DND-41 (cell line): Measurements from ENCODE around the gene NFATC3.
A peak's percentile ranks its signal among the peaks of the same experiment; 100 is the strongest.

Source experiments
- ATAC-seq: fragments of 200-7000 bp; cut with Tn5 transposase; 3 replicates; pipeline ENCODE4 v1.9.1; 2021; ENCODE audit warnings: low read depth; ENCODE audit not compliant: insufficient read depth
- DNase-seq: peaks from one replicate; pipeline ENCODE4 v3.0.0-alpha.2; 2020
- H2AFZ ChIP-seq: 2 replicates; pipeline ENCODE4 v1.6.0; 2012; ENCODE audit warnings: low read depth, low read length
- H3K27ac ChIP-seq: 2 replicates; pipeline ENCODE4 v1.5.1; 2012; ENCODE audit warnings: low read length, inconsistent platforms
- H3K27me3 ChIP-seq: fragments of 200-600 bp; sonication (generic); 2 replicates; pipeline ENCODE4 v1.6.0; 2012; ENCODE audit warnings: low read length, mild to moderate bottlenecking, inconsistent platforms; ENCODE audit not compliant: insufficient read depth, poor library complexity
- H3K36me3 ChIP-seq: 2 replicates; pipeline ENCODE4 v1.5.1; 2012; ENCODE audit warnings: low read length, inconsistent platforms; ENCODE audit not compliant: insufficient read depth
- H3K4me1 ChIP-seq: 2 replicates; pipeline ENCODE4 v1.5.1; 2012; ENCODE audit warnings: mild to moderate bottlenecking, low read length; ENCODE audit not compliant: insufficient read depth
- H3K4me2 ChIP-seq: 2 replicates; pipeline ENCODE4 v1.6.0; 2012; ENCODE audit warnings: mild to moderate bottlenecking, moderate library complexity, low read length, inconsistent platforms; ENCODE audit not compliant: insufficient read depth
- H3K4me3 ChIP-seq, 2 experiments: fragments of 200-600 bp in 1 of 2; shearing (Covaris generic) in 1 of 2; 2 replicates each; pipeline ENCODE4 v1.5.1; 2012 to 2016; ENCODE audit warnings: inconsistent platforms in 2 of 2, low read length in 2 of 2, mild to moderate bottlenecking in 2 of 2, low read depth in 1 of 2, moderate library complexity in 1 of 2
- H3K79me2 ChIP-seq: 2 replicates; pipeline ENCODE4 v1.6.0; 2012; ENCODE audit warnings: low read length, inconsistent platforms; ENCODE audit not compliant: insufficient read depth
- H3K9ac ChIP-seq: 2 replicates; pipeline ENCODE4 v1.6.0; 2012; ENCODE audit warnings: low read depth, mild to moderate bottlenecking, inconsistent platforms, low read length, moderate library complexity
- H3K9me3 ChIP-seq: 2 replicates; pipeline ENCODE4 v1.5.1; 2012; ENCODE audit warnings: low read length, moderate library complexity, mild to moderate bottlenecking, inconsistent platforms; ENCODE audit not compliant: insufficient read depth, severe bottlenecking
- H4K20me1 ChIP-seq: 2 replicates; pipeline ENCODE4 v1.6.0; 2012; ENCODE audit warnings: low read length; ENCODE audit not compliant: insufficient read depth
- EZH2 ChIP-seq: IDR thresholded peaks from 3 replicates; pipeline ENCODE4 v1.6.1; 2012; ENCODE audit warnings: borderline replicate concordance, low read depth, mild to moderate bottlenecking, moderate library complexity, low read length, inconsistent platforms; ENCODE audit not compliant: severe bottlenecking
- TF ChIP-seq, protein P1 (sequence below): IDR thresholded peaks from 2 replicates; pipeline ENCODE4 v1.5.1; 2012; ENCODE audit warnings: borderline replicate concordance, low read length, moderate library complexity, mild to moderate bottlenecking; ENCODE audit not compliant: poor library complexity, severe bottlenecking; ENCODE audit errors: extremely low read depth

Gene NFATC3

DNA sequence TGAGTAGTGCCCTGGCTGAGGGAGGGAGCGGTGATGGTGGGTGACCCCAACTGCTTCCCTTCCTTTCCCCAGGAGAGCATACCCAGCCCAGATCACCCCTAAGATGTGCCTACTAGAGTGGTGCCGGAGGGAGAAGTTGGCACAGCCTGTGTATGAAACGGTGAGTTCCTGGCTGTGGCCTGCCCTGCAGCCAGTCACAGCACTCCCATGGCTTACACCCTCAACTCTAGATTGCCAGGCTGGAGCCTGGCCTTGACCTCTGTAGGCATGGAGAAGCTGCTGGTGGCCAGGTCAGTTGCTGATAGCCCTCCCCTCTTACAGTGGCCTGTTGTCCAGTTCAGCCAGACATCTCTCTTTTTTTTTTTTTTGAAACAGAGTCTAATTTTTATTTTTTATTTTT lies 8.6 kb upstream of the NFATC3 start:
- ATAC-seq (no peak), DNase-seq (no peak)
- H2AFZ ChIP-seq = no peak overlapping the region
- no peak overlapping the region for H3K9ac ChIP-seq
- H3K27me3 ChIP-seq = no peaks in the 10 kb centered on the region
- no peaks in the 10 kb centered on the region for H3K79me2 ChIP-seq
- no peak overlapping the region for H3K4me2 ChIP-seq
- H3K4me1 ChIP-seq = peaks cover 47% of the 10 kb centered on the region
- peaks cover 62% of the 10 kb centered on the region for H3K36me3 ChIP-seq
- no peak for TF ChIP-seq EZH2
- TF ChIP-seq, protein P1, sequence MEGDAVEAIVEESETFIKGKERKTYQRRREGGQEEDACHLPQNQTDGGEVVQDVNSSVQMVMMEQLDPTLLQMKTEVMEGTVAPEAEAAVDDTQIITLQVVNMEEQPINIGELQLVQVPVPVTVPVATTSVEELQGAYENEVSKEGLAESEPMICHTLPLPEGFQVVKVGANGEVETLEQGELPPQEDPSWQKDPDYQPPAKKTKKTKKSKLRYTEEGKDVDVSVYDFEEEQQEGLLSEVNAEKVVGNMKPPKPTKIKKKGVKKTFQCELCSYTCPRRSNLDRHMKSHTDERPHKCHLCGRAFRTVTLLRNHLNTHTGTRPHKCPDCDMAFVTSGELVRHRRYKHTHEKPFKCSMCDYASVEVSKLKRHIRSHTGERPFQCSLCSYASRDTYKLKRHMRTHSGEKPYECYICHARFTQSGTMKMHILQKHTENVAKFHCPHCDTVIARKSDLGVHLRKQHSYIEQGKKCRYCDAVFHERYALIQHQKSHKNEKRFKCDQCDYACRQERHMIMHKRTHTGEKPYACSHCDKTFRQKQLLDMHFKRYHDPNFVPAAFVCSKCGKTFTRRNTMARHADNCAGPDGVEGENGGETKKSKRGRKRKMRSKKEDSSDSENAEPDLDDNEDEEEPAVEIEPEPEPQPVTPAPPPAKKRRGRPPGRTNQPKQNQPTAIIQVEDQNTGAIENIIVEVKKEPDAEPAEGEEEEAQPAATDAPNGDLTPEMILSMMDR = no peak
- no peaks in the 10 kb centered on the region for H3K9me3 ChIP-seq
- no peak overlapping the region for H3K4me3 ChIP-seq
- H3K27ac ChIP-seq = peak overlapping the region; percentile 95
- H4K20me1 ChIP-seq = no peaks in the 10 kb centered on the region

DNA sequence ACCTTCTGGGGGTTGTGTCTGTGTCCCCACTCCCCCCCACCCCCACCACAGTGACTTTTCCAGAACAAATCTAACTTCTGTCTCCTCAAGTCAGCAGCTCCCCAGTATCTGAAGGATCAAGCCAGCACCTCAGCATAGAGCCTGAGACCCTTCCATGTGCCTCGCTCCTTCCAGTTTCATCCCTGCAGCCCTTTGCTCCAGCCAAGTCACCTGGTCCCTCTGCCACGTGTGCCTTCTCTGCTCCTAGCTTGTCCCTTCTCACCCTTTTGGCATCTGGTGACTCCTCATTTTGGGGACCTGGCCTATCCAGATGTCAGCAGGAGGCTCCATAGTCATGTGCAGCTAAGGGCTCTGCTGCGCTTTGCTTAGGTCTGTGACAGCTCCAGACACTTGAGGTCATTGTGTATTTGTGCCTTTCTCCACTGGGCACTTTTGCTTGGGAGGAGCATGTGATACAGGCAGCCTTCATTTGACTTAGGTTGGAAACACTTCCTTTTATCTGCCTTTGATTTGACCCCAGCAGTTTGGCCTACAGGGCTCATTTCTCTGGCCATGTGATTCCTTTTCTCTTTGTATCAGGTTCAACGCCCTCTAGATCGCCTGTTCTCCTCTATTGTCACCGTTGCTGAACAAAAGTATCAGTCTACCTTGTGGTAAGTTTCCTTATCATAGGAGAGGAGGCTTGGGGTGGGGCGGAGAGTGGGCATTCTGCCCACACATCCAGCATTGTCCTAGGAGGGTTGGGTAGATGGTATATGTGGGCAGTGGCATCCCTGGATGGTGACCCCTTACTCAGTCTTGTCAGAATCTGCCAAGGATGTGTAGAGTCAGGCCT lies 7.1 kb upstream of the NFATC3 start:
- H3K27ac ChIP-seq = peak overlapping the region; percentile 88
- H3K4me1 ChIP-seq = peaks cover 47% of the 10 kb centered on the region
- peaks cover 50% of the 10 kb centered on the region for H3K36me3 ChIP-seq

DNA sequence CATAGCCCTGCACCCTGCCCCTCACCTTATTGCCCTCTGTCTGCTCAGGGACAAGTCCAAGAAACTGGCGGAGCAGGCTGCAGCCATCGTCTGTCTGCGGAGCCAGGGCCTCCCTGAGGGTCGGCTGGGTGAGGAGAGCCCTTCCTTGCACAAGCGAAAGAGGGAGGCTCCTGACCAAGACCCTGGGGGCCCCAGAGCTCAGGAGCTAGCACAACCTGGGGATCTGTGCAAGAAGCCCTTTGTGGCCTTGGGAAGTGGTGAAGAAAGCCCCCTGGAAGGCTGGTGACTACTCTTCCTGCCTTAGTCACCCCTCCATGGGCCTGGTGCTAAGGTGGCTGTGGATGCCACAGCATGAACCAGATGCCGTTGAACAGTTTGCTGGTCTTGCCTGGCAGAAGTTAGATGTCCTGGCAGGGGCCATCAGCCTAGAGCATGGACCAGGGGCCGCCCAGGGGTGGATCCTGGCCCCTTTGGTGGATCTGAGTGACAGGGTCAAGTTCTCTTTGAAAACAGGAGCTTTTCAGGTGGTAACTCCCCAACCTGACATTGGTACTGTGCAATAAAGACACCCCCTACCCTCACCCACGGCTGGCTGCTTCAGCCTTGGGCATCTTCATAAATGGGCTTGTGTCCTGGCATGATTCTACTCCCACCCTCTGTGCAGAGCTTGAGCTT lies 6.3 kb upstream of the NFATC3 start:
- peak overlapping the region; percentile 31 for H3K9ac ChIP-seq
- TF ChIP-seq, protein P1 = no peak
- TF ChIP-seq EZH2 = no peak

More for the DNA sequence above, 7.1 kb upstream of the NFATC3 start:
- DNase-seq = no peak
- TF ChIP-seq, protein P1 = no peak
- TF ChIP-seq EZH2 = no peak
- no peaks in the 10 kb centered on the region for H3K79me2 ChIP-seq
- H3K9me3 ChIP-seq = no peaks in the 10 kb centered on the region
- H3K4me2 ChIP-seq = no peak overlapping the region
- ATAC-seq = no peak
- H3K4me3 ChIP-seq = no peak overlapping the region
- H3K27me3 ChIP-seq = no peaks in the 10 kb centered on the region
- H3K9ac ChIP-seq = no peak overlapping the region
- H2AFZ ChIP-seq = no peak overlapping the region
- no peaks in the 10 kb centered on the region for H4K20me1 ChIP-seq

More for the DNA sequence above, 6.3 kb upstream of the NFATC3 start:
- H3K4me1 ChIP-seq = peaks cover 49% of the 10 kb centered on the region
- no peak overlapping the region for H2AFZ ChIP-seq
- no peak for ATAC-seq
- peak overlapping the region; percentile 88 for H3K27ac ChIP-seq
- H3K36me3 ChIP-seq = peaks cover 47% of the 10 kb centered on the region
- H3K4me2 ChIP-seq = no peak overlapping the region
- H4K20me1 ChIP-seq = no peaks in the 10 kb centered on the region
- H3K79me2 ChIP-seq = no peaks in the 10 kb centered on the region
- no peaks in the 10 kb centered on the region for H3K9me3 ChIP-seq
- H3K4me3 ChIP-seq = no peak overlapping the region
- no peaks in the 10 kb centered on the region for H3K27me3 ChIP-seq
- no peak for DNase-seq
